ENCODE data around the gene ACYP2. TPM values are rescaled to one million over a fixed set of nuclear protein-coding genes. Genes with fewer than 3 reads are reported as not detected.
A peak's percentile ranks its signal among the peaks of the same experiment; 100 is the strongest.
"Not testable (repeated sequence)": the region's sequence is repeated elsewhere in the genome, so short reads cannot be mapped to it uniquely, and the experiment has no call there.

Gene ACYP2
- 10 to 100 TPM; 12.3 to 29.2 (median 20.3) TPM for total RNA-seq

DNA sequence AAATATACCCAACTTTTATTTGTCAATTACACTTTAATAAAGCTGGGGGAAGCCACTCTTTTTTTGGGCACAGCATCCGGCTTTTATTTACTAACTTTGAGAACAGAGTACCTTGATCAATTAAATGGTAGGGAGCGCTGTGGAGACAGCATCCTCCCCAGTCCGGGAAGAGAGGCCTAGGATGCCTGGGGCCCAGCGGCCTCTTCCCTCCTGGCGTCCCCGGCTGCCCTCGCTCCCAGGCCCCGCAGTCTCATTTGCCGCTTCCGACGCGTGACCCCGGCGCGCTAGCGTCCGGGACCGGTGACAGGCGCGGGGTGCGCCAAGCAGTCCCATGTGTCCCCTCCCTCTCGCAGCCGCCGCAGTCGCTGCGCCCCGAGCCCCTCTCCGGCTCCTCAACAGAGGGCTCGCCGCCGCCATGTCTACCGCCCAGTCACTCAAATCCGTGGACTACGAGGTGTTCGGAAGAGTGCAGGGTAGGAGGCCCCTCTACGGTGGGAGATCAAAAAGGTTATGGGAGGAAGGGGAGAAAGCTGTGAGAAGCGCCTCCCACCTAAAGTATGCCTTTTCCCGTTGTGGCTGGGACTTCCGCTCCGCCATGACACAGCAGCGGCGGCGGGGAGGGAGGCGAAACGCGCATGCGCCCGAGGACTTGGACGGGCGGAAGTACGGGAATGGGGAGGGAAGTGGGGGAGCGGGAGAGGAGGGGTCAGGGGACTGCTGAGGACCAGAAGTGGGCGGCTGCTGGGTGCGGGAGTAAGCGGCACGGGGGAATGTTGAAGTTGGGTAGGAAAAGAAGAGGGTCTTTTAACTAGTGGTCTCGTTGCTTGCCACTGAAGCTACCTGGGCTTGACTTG, at the start of gene ACYP2:
Gene ACYP2 (plus strand): TSS at position 332 of the 854 bp plus-strand sequence.
- peaks cover 6% of the 10 kb centered on the region in 2 donors for H3K4me1 ChIP-seq (replicated peaks in 1 of 2)
- 0 to 27% (median 0%) methylated on average over 1 to 12 of the region's 57 CpGs; no CpG with 5 or more reads in 3 of the 10 experiments for WGBS, 10 experiments
- H3K27ac ChIP-seq, result peak within 1 kb of the TSS; percentile 98 to 99
- peak within 1 kb of the TSS; percentile 52 to 87 (median 54) for H3K4me3 ChIP-seq
- in situ Hi-C loops (cut with MboI; ENCODE audit: low pct_unique_long_range_greater_than_20kb in 2 of 9, low sequenced_read_pairs in 9 of 9, unreplicated experiment in 9 of 9), result loop anchor here in 5 of 9 experiments (25.0 kb wide), 1 partner anchor 597 kb away; the partner anchor contains the start of gene EML6 (in 5 of the 5)
- peak; percentile 92 to 98 (median 96) for ATAC-seq (replicated peaks in 6 of 8)

DNA sequence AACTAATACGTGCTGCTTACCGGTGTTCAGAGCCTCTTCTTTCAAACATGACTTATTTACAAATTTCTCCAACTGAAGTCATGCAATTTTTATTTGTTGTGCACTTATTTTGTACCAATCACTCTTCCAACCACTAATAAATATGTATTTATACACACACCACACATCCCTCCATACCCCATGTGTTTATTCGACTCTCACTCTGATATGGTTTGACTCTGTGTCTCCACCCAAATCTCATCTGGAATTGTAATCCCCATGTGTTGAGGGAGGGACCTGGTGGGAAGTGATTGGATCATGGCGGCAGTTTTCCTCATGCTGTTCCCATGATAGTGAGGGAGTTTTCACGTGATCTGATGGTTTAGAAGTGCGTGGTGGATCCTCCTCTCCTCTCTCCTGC, 49.5 kb upstream of the ACYP2 start:
- WGBS, 10 experiments, result 0 to 100% (median 93%) methylated on average over 1 to 5 of the region's 6 CpGs
- ATAC-seq (replicated peaks in 6 of 8), result peak in 3 of 8 experiments; percentile 66 to 72 (median 69)
- Histone ChIP-seq H3K4me3 (no peak overlapping the region), H3K4me1 (replicated peaks in 1 of 2) (no peaks in the 10 kb centered on the region), H3K27ac (no peak overlapping the region)
- in situ Hi-C loops (cut with MboI; ENCODE audit: low pct_unique_long_range_greater_than_20kb in 2 of 9, low sequenced_read_pairs in 9 of 9, unreplicated experiment in 9 of 9), result no loop called here

DNA sequence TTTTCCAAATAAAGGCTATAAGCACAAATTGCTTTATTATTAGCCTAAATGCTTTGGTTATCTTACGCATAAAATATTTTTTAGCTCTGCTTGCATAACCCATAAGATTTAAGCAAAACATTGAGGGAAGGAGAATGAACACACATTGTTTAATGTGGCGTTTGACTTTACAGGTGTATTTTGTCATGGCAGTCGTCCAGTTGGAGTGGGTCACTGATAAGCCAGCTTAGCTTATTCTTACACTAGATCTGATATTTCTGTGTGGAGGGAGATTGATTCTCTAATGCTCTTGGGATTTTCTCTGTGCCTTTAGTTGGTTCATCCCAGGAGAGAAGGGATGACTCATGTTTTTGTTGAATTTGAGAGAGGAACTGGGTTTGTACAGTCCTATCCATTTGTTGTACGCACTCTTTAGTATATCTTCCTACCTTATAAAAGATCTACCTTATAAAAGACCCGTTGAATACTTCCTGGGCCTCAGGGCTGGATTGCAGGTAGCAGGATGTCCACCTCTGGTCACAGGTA, 47.5 kb upstream of the ACYP2 start:
- ATAC-seq (replicated peaks in 6 of 8), result peak in 1 of 8 experiments; percentile 15
- H3K4me1 ChIP-seq (replicated peaks in 1 of 2), result no peaks in the 10 kb centered on the region
- in situ Hi-C loops (cut with MboI; ENCODE audit: low pct_unique_long_range_greater_than_20kb in 2 of 9, low sequenced_read_pairs in 9 of 9, unreplicated experiment in 9 of 9), result no loop called here
- H3K4me3 ChIP-seq, result no peak overlapping the region
- H3K27ac ChIP-seq, result no peak overlapping the region
- 61 to 100% (median 90%) methylated on average over 2 to 5 of the region's 5 CpGs for WGBS, 10 experiments

DNA sequence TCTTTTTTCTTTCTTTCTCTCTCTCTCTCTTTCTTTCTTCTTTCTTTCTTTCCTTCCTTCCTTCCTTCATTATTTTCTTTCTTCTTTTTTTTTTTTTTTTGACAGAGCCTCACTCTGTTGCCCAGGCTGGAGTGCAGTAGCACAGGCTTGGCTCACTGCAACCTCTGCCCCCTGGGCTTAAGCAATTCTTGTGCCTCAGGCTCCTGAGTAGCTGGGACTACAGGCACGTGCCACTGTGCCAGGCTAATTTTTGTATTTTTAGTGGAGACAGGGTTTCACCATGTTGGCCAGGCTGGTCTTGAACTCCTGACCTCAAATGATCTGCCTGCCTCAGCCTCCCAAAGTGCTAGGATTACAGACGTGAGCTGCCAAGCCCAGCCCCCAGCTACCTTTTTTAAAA, 42.9 kb upstream of the ACYP2 start:
- H3K27ac ChIP-seq; in situ Hi-C loops (cut with MboI; ENCODE audit: low pct_unique_long_range_greater_than_20kb in 2 of 9, low sequenced_read_pairs in 9 of 9, unreplicated experiment in 9 of 9); ATAC-seq (replicated peaks in 6 of 8); H3K4me1 ChIP-seq (replicated peaks in 1 of 2); H3K4me3 ChIP-seq: not testable (repeated sequence)
- 43 to 100% (median 80%) methylated on average over 1 to 2 of the region's 2 CpGs; no CpG with 5 or more reads in 3 of the 10 experiments for WGBS, 10 experiments

DNA sequence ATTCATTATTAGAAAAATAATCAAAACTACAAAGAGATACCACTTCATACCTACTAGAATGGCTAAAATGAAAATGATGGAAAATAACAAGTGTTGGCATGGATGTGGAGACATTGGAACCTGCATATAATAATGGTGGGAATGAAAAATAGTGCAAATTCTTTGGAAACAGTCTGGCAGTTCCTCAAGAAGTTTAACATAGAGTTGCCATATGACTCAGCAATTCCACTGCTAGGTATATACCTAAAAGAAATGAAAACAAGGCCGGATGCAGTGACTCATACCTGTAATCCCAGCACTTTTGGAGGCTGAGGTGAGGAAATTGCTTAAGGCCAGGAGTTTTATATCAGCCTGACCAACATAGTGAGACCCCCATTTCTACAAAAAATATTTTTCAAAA, 41.6 kb upstream of the ACYP2 start:
- Histone ChIP-seq H3K27ac (no peak overlapping the region), H3K4me1 (replicated peaks in 1 of 2) (no peaks in the 10 kb centered on the region), H3K4me3 (no peak overlapping the region)
- in situ Hi-C loops (cut with MboI; ENCODE audit: low pct_unique_long_range_greater_than_20kb in 2 of 9, low sequenced_read_pairs in 9 of 9, unreplicated experiment in 9 of 9), result no loop called here
- 80 to 100% (median 95%) methylated on average over 1 of the region's 1 CpG; no CpG with 5 or more reads in 4 of the 10 experiments for WGBS, 10 experiments
- ATAC-seq (replicated peaks in 6 of 8), result peak in 1 of 8 experiments; percentile 17

DNA sequence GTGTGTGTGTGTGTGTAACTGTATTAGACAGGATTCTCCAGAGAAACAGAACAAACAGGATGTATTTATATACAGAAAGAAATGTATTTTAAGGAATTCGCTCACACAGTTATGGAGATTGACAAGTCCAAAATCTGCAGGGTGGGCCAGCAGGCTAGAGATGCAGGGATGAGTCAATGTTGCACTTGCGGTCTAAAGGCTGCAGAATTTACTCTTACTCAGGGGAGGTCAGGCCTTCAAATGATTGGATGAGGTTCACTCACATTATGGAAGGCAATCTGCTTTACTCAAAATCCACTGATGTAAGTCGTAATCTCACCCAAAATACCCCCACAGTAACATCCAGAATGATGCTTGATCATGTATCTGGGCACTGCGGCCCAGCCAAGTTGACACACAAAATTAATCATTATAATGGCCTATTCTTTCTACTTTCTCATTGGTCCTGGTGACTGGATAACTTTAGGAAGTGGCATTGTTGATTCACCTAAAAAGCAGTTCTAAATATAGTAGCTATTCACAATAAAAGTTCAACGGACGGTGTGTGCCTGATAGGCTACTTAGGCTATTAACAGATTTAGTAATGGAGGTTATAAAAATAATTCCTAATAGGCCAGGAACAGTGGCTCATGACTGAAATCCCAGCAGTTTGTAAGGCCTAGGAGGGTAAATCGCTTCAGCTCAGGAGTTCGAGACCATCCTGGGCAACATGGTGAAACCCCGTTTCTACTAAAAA, 40.6 kb upstream of the ACYP2 start:
- Histone ChIP-seq H3K4me1 (replicated peaks in 1 of 2) (no peaks in the 10 kb centered on the region), H3K27ac (no peak overlapping the region), H3K4me3 (no peak overlapping the region)
- WGBS, 10 experiments, result 72 to 94% (median 82%) methylated on average over 1 to 9 of the region's 9 CpGs
- in situ Hi-C loops (cut with MboI; ENCODE audit: low pct_unique_long_range_greater_than_20kb in 2 of 9, low sequenced_read_pairs in 9 of 9, unreplicated experiment in 9 of 9), result no loop called here
- peak in 3 of 8 experiments; percentile 67 to 76 (median 74) for ATAC-seq (replicated peaks in 6 of 8)

DNA sequence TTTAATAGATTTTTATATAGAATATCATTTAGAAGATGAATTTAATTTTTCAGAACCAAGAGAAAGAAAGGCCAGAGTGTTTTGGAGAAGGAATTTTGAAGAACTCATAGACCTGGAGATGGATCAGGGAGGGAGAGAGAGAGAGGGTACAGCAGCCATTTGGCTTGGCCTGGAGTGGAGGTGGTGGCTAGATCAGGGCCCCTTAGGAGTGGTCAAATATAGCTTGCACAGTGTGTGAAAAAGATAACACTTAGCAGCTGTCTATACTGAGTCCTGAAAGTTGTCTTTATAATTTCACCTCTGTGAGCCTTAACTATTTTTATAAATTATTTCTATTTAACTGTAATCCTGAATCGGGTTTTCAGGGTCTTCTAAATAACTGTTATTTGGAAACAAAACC, 38.8 kb upstream of the ACYP2 start:
- no peak for ATAC-seq (replicated peaks in 6 of 8)
- no peak overlapping the region for H3K4me3 ChIP-seq
- no peak overlapping the region for H3K27ac ChIP-seq
- WGBS, 10 experiments, result 45 to 100% (median 88%) methylated on average over 1 of the region's 1 CpG; no CpG with 5 or more reads in 1 of the 10 experiments
- H3K4me1 ChIP-seq (replicated peaks in 1 of 2), result no peaks in the 10 kb centered on the region
- in situ Hi-C loops (cut with MboI; ENCODE audit: low pct_unique_long_range_greater_than_20kb in 2 of 9, low sequenced_read_pairs in 9 of 9, unreplicated experiment in 9 of 9), result no loop called here

DNA sequence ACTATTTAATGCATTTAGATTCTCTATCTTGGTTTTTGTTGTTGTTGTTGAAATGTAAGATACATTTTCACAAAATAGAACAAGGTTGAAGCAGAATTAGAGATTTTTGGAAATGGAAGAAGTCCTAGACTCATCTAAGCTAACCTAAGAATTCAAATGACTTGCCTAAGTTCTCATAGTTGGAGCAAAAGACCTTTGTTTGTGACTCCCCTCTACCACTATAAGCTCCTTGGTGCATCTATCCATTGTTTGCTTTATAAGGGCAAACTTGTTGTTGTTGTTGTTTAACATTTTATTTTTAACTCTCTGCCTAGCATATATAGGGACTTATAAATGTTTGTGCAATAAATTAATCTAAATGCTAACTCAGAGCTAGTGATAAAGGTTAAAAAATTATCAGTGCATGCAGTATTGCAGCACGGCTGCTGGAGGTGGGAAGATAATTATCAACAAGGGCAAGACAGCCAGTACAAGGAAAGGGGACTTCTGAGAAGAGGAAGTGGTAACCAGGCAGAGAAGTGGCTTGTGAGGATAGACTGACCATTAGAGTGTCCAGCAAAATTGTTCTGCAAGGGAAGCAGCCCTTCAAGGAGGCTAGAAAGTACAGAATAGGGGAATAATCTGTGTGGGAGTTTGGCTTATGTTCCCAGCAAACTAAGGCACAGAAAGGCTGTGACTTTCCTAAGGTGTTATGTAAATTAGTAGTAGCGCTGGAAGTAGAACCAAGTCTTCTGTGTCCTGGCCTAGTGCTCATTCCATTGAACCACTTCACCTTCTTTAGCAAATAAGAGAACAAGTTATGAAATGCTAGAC, 38.1 kb upstream of the ACYP2 start:
- in situ Hi-C loops (cut with MboI; ENCODE audit: low pct_unique_long_range_greater_than_20kb in 2 of 9, low sequenced_read_pairs in 9 of 9, unreplicated experiment in 9 of 9), result no loop called here
- Histone ChIP-seq H3K4me1 (replicated peaks in 1 of 2) (no peaks in the 10 kb centered on the region), H3K4me3 (no peak overlapping the region), H3K27ac (no peak overlapping the region)
- WGBS, 10 experiments, result 40 to 100% (median 89%) methylated on average over 1 to 2 of the region's 2 CpGs; no CpG with 5 or more reads in 2 of the 10 experiments
- no peak for ATAC-seq (replicated peaks in 6 of 8)

DNA sequence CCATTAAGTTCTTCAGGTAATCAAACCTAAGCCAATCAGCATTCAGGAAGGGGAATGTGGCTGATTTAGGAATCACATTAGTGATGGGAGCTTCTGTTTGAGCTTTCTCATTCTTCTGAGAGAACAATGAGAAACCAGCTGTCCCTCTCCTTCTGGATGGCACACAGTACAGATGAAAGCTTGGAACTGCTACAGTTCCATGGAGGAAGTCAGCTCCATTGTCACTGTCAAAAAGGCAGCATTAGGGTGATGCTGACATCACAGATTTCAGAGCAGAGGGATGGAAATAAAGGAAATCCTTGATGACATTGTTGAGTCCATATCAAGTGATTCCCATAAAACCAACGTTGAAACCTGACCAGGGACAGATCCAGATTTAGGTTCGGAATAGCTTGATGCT, 36.1 kb upstream of the ACYP2 start:
- no peak for ATAC-seq (replicated peaks in 6 of 8)
- WGBS, 10 experiments, result 13 to 100% (median 86%) methylated on average over 1 to 2 of the region's 2 CpGs; no CpG with 5 or more reads in 2 of the 10 experiments
- Histone ChIP-seq H3K4me1 (replicated peaks in 1 of 2) (peaks cover 11 to 13% of the 10 kb centered on the region in 2 donors), H3K27ac (no peak overlapping the region), H3K4me3 (no peak overlapping the region)
- in situ Hi-C loops (cut with MboI; ENCODE audit: low pct_unique_long_range_greater_than_20kb in 2 of 9, low sequenced_read_pairs in 9 of 9, unreplicated experiment in 9 of 9), result no loop called here

DNA sequence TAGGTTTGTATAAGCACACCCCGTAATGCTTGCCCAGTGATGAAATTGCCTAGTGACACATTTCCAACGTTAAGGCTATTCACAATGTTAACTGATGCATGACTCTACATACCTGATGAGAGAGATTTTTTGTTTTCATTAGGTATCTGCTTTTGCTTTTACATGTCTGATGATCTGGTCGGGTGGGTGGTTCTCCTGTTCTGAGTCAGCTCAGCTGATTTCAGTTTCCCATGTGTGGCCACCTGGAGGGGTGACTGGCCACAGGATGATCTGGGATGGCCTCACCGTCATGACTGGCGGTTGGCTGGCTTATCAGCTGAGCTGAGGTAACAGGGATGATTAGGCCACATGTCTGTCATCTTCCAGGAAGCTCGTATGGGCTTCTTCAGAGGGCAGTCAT, 33.8 kb upstream of the ACYP2 start:
- peaks cover 11 to 13% of the 10 kb centered on the region in 2 donors for H3K4me1 ChIP-seq (replicated peaks in 1 of 2)
- WGBS, 10 experiments, result 55 to 100% (median 83%) methylated on average over 1 to 6 of the region's 6 CpGs; no CpG with 5 or more reads in 2 of the 10 experiments
- H3K27ac ChIP-seq, result no peak overlapping the region
- peak in 5 of 8 experiments; percentile 41 to 78 (median 48) for ATAC-seq (replicated peaks in 6 of 8)
- in situ Hi-C loops (cut with MboI; ENCODE audit: low pct_unique_long_range_greater_than_20kb in 2 of 9, low sequenced_read_pairs in 9 of 9, unreplicated experiment in 9 of 9), result no loop called here
- H3K4me3 ChIP-seq, result no peak overlapping the region

DNA sequence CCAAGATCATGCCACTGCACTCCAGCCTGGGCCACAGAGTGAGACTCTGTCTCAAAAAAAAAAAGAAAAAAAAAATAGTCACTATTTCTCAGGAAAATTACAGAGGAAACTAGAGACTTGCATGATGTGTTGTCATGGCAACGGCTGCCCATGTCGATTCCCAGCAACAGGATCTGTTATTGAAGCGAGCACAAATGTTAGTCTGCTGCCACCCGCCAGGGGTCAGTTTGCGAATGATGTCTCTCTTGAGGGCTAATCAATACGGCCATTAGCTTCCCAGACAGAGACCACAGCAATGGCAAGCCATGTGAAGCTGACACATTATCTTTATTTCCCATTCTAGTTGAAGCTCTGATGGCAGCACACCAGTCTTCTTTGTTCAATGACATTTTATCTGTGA, 32.4 kb upstream of the ACYP2 start:
- in situ Hi-C loops (cut with MboI; ENCODE audit: low pct_unique_long_range_greater_than_20kb in 2 of 9, low sequenced_read_pairs in 9 of 9, unreplicated experiment in 9 of 9), result no loop called here
- peak overlapping the region in 1 of 2 donors; percentile 61 for H3K27ac ChIP-seq
- H3K4me3 ChIP-seq, result no peak overlapping the region
- H3K4me1 ChIP-seq (replicated peaks in 1 of 2), result peaks cover 11 to 13% of the 10 kb centered on the region in 2 donors
- ATAC-seq (replicated peaks in 6 of 8), result peak in 5 of 8 experiments; percentile 77 to 94 (median 87)
- WGBS, 10 experiments, result 37 to 92% (median 65%) methylated on average over 1 to 6 of the region's 6 CpGs; no CpG with 5 or more reads in 2 of the 10 experiments

DNA sequence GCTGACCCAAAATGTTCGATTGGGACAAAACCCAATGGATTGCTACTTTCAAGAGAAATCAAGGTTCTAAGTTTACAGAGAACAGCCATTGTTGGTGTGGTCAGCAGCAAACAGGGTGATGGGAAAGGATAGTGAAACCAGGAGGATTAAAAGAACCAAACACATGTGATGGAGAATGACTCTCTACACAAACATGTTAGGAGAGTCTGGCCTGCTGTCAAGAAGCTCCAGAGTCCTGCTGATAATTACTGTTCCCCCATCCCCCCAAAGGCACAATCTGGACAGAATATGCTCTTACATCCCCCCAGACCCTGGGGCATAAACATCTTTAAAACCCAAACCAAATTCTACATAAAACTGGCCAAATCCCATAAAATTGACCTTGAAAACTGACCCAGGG, 32.0 kb upstream of the ACYP2 start:
- whole genome bisulfite sequencing, 10 experiments, result 50 to 100% (median 83%) methylated on average over 1 of the region's 1 CpG; no CpG with 5 or more reads in 2 of the 10 experiments
- Histone ChIP-seq H3K4me3 (no peak overlapping the region), H3K27ac (peak overlapping the region in 1 of 2 donors; percentile 61), H3K4me1 (replicated peaks in 1 of 2) (peaks cover 11 to 13% of the 10 kb centered on the region in 2 donors)
- in situ Hi-C loops (cut with MboI; ENCODE audit: low pct_unique_long_range_greater_than_20kb in 2 of 9, low sequenced_read_pairs in 9 of 9, unreplicated experiment in 9 of 9), result no loop called here
- ATAC-seq (replicated peaks in 6 of 8), result peak in 3 of 8 experiments; percentile 10 to 21 (median 14)
